GM18505 (cell line): ENCODE data around the gene CALR3.
"Not testable (repeated sequence)": the region's sequence is repeated elsewhere in the genome, so short reads cannot be mapped to it uniquely, and the experiment has no call there.

Experiments used
- ATAC-seq: cut with Tn5 transposase; IDR thresholded peaks from one replicate; pipeline ENCODE4 v1.9.1; 2021; ENCODE audit not compliant: unreplicated experiment
- POLR2A ChIP-seq: IDR thresholded peaks from 4 replicates; pipeline ENCODE4 v1.6.1; 2011; ENCODE audit warnings: borderline replicate concordance; ENCODE audit not compliant: insufficient read depth, insufficient read length; ENCODE audit errors: extremely low read depth

CALR3 gene

GRCh38 chr19:16452325-16452724 is 43.6 kb downstream of the CALR3 start:
- TF ChIP-seq POLR2A = no peak
- no peak for ATAC-seq

GRCh38 chr19:16449330-16449961 is 46.5 kb downstream of the CALR3 start:
- ATAC-seq = peak; percentile 35
- no peak for TF ChIP-seq POLR2A

GRCh38 chr19:16448872-16449271 is 47.1 kb downstream of the CALR3 start:
- not testable (repeated sequence) for ATAC-seq

DNA sequence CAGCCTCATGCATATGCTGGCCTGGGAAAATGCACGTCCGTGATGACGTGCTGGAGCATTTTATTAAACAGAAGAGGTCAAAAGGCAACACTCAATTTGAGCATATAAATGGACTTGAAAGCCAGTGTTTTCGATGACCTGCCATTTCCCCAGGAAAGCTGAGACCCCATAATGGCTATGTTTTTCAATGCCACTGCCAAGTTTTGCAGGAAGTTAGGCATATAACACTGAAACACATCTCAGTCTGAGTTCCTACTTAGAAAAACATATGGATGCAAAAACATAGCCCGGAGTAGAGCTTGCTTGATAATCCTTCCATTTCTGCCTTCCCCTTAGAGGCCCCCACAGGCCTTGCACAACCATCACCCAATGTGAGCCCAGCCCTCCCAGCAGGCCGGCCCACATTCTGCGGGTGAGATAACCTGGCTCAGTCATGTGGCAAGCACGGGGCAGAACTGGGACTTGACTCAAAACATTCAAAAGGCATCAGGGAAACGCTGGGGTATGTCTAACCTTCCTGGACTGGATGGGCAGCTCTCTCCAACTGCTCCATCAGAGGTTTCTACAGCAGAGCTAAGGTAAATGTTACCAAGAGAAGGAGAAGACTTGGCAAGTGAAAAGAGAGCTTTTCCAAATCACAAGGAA is 49.1 kb downstream of the CALR3 start:
- ATAC-seq = peak; percentile 41
- no peak for TF ChIP-seq POLR2A

DNA sequence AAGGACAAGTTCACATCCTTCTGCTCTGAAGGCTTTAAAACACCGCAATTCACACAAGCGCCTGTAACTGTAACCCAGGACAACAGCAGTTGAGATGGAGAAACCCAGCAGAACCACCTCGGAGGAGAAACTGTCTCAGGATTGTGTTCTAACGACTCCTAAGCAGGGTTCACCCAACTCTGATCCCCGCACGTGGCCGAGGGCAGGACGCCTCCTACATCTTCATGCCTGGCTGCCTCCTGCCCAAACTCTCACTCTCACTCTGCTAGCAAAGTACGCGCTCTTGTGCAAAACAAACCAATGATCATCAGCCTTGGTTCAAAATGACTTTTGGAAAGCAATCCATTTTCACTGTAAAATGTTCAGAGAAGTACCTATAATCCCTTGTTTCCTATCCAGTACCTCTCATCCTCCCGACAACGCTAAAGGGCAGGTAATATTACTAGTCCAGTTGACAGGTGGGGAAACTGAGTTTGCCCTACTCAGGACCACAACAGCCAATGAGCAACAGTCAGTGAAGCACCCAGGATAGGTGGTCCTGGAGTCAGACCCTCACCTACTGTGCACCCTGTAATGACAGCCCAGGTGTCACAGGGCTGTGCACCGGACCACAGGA is 49.8 kb downstream of the CALR3 start:
- peak; percentile 58 for TF ChIP-seq POLR2A
- no peak for ATAC-seq

DNA sequence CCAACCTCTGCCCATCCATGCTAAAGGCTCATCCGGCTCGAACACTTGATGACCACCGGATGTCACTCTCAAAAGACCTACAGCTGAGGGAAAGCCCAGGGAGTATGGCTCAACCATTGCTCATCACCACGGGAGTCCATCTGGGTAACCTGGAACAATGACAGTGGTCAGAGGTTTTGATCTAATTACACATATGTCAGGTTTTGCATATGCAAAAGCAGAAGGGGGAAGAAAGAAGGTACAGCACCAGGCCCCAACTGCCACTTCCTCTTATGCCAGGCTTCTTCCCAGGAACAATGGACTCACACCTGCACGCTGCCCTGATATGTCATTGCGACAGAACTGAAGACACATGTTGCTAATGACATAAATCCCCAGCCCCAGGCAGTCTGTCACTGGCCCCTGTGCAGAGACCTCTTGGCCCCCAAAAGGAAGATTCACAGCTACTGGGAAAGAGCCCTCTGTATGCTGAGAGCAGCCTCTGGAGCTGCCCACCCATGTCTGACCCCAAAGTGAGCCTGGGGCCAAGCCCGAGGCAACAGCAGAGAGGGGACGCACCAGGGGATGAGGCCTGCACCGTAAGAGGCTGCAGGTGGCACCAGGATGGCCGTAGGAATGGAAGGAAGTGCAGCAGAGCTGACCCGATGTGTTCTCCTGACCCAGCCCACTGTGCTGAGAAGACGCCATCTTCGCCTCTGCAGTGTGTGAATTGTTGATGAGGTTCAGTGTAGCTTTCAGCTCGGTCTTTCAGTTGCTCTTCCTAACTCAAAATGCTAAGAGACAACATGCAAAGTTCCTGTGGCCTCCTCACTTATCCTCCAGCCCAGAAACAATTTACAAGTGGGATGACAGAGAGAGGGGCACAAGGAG is 50.5 kb downstream of the CALR3 start:
- no peak for ATAC-seq
- TF ChIP-seq POLR2A = peak; percentile 60

- no peak for ATAC-seq
These were observed 51.7 kb downstream of the CALR3 start for GRCh38 chr19:16444269-16444600.

DNA sequence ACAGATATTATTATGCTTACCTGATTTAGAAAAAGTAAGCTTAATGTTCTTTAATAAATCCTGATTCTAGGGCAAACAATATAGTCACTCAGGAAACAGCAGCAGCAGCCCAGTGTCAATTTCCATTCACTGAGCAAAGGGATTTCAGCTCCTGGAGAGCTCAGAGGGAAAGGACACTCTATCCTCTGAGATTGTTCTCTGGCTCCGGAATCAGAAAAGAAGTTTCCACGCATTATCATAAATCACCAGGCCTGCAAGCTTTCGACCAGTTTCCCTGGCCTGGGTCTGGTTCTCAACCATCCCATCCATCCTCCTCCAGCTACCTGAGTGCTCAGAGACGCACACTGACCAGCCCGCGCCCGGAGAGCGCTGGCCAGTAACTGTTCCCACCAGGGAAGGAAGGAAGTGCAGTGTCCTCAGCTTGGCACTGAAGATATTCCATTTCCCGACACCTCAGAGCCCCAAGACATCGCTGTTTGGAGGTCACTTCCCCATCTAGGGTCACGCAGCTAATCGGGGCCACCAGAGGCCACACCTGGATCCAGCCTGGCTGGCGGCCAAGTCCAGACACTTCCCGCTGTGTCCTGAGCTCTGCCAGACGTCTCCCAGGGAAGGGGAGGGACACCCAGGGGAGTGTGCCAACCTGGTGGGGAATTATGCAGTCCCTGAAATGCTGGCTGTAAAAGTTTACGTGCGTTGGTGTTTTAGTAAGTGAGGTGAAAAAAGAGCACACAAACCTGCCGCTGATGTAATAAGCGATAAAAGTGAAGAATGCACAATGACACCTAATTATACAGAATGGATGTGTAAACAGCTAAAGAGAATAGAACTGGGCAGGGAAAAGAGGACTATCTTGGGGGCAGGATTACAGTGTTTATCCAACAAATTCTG is 53.3 kb downstream of the CALR3 start:
- no peak for TF ChIP-seq POLR2A
- no peak for ATAC-seq

More at GRCh38 chr19:16444269-16444600, 51.7 kb downstream of the CALR3 start:
- no peak for TF ChIP-seq POLR2A

DNA sequence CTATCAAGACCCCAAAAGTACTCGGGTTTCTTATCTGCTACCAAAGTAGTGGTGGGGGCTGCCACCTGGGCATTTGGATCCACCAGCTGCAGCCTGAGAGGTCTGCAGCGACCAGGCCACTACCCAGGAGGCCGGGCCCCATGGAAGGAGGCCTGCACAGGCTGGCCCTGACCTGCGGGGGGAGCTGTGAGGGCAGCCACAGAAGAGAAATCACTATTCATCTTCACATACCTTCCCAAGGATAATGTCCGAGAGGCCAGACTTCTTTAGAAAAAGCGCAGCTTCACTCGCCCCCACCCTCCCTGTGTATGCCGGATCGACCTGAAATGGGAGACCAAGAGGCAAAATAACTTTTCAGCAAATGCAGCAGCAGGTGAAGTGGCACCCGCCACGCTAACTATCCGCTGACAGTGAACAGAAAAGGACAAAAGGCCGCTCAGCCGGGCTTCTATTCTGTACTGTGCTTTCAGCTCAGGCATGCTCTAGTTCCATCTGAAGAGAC is 54.3 kb downstream of the CALR3 start:
- ATAC-seq = no peak
- TF ChIP-seq POLR2A = no peak

DNA sequence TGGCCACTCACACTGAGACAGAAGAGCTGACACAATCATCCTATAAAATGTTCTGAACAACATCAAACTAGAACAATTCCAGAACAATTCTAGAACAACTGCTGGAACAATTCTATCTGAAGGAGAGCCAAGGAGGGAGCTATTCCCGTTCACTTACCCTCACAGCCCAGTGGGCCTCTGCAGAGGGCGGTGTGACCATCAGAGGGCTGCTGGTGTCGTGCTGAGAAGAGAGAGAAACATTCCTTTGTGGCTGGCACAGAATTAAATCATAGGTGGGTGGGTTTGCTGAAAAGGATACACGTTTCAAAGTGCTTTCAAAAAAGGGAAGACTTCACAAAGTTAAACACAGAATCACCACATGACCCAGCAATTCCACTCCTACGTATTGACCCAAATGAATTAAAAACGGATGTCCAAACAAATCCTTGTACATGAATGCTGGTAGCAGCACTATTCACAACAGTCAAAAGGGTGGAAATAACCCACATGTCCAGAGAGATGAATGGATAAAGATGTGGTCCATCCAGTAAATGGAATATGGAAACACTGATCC is 59.1 kb downstream of the CALR3 start:
- no peak for ATAC-seq
- no peak for TF ChIP-seq POLR2A

DNA sequence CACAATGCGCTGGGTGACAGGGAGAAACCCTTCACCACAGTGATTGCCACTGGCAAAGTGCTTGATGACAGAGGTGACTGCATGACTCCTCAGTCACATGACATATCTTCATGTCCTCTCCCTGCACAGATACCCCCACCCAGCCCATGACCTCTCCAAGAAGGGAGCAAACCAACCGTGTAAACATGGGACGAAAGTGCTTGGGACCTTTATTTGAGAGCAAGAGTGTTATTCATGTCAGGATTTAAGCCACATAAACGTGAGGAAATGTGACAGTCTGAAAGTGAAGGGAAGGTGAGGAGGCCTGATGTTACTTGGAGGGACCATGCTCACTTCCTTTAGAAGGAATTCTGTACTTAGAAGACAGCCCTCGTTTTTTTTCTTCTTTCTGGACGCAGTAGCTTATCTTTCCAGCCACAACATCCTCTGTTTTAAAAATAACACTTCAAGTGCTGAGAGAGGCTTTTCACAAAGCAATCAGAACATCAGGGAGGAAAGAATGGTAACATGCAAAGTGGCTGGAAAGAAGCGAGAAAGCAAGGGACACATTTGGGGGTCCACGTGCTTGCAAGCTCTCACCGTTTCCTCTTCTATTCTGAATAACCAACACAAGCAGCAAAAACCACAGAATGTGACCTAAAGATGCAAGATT is 59.8 kb downstream of the CALR3 start:
- no peak for TF ChIP-seq POLR2A
- no peak for ATAC-seq
